Muscle layer of colon (tissue), 2 donors: ENCODE measurements around the gene GRIN3B.
A peak's percentile ranks its signal among the peaks of the same experiment; 100 is the strongest.

Source experiments
- H3K27ac ChIP-seq: one replicate; pipeline ENCODE4 v1.7.0; 2013; ENCODE audit warnings: low read depth, mild to moderate bottlenecking, low read length, moderate library complexity
- H3K27me3 ChIP-seq, 2 donors: one replicate each; pipeline ENCODE4 v1.7.0; 2013; ENCODE audit warnings: low read length in 2 of 2, mild to moderate bottlenecking in 2 of 2; ENCODE audit not compliant: insufficient read depth in 2 of 2, control insufficient read depth in 1 of 2
- H3K36me3 ChIP-seq: one replicate; pipeline ENCODE4 v1.7.0; 2013; ENCODE audit warnings: mild to moderate bottlenecking, low read length; ENCODE audit not compliant: insufficient read depth
- H3K4me1 ChIP-seq: one replicate; pipeline ENCODE4 v1.7.0; 2013; ENCODE audit warnings: mild to moderate bottlenecking, low read length; ENCODE audit not compliant: insufficient read depth
- H3K4me3 ChIP-seq, 2 donors: one replicate each; pipeline ENCODE4 v1.7.0; 2013; ENCODE audit warnings: low read length in 2 of 2, low read depth in 1 of 2, mild to moderate bottlenecking in 1 of 2, moderate library complexity in 1 of 2
- H3K9ac ChIP-seq: one replicate; pipeline ENCODE4 v1.7.0; 2013; ENCODE audit warnings: low read length
- H3K9me3 ChIP-seq: one replicate; pipeline ENCODE4 v1.7.0; 2013; ENCODE audit warnings: mild to moderate bottlenecking, low read length
- donor health status: abdominal sarcoma.
- donor health status: Adenocarcinoma of cecum.

Gene GRIN3B

GRCh38 chr19:1013218-1013617 is 13.0 kb downstream of the GRIN3B start:
- Histone ChIP-seq H3K9ac (no peak overlapping the region), H3K4me1 (peaks cover 22% of the 10 kb centered on the region), H3K4me3 (no peak overlapping the region), H3K27me3 (no peaks in the 10 kb centered on the region), H3K27ac (no peak overlapping the region), H3K9me3 (no peaks in the 10 kb centered on the region), H3K36me3 (peaks cover 18% of the 10 kb centered on the region)

DNA sequence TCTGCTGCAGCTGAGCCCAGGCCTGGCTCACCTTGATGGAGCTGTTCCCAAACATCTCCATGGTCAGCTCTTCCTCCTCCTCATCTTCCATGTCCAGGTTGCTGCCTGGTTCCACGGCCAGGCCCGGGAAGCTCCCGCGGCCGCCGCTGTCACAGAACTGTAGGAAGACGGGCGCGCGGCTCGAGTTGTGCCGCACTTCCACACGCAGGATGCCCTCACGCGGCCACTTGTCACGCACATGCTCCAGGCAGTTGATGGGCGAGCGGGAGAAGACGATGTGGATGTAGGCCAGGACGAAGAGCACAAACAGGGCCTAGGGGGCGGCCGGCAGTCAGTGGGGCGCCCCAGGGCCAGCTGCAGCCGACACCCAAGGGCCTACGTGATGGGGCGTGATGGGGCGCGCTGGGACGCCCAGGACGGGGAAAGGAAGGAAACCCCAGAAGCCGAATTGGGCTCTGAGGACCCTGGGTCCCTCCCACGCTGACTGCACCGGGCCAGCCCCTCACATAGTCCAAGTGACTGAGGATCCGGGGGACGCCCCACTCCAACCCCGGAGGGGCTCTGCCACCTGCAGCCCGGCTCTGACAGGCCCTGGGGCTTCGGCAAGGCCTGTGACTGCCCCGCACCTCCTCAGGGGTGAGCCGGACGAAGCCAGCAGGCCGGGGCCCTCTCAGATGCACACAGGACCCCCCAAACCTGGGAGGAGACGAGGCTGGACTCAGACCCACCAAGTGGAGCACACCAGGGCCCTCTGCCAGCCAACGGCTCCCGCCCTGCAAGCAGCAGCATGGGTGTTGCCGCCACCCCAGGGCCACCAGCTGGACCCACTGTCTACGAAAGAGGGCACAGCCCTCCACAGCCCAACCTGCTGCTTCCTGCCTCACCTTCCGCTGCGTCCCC is 14.2 kb downstream of the GRIN3B start:
- H3K36me3 ChIP-seq = peaks cover 18% of the 10 kb centered on the region
- H3K27me3 ChIP-seq = no peaks in the 10 kb centered on the region
- no peaks in the 10 kb centered on the region for H3K9me3 ChIP-seq
- no peak overlapping the region for H3K9ac ChIP-seq
- peaks cover 34% of the 10 kb centered on the region for H3K4me1 ChIP-seq
- no peak overlapping the region for H3K27ac ChIP-seq
- no peak overlapping the region for H3K4me3 ChIP-seq

- peaks cover 42% of the 10 kb centered on the region for H3K4me1 ChIP-seq
- H3K9me3 ChIP-seq = no peaks in the 10 kb centered on the region
- H3K4me3 ChIP-seq = no peak overlapping the region
- H3K27me3 ChIP-seq = no peaks in the 10 kb centered on the region
- H3K9ac ChIP-seq = no peak overlapping the region
- peaks cover 12% of the 10 kb centered on the region for H3K36me3 ChIP-seq
- no peak overlapping the region for H3K27ac ChIP-seq
Measured at GRCh38 chr19:1015061-1015781, 15.0 kb downstream of the GRIN3B start.

- no peaks in the 10 kb centered on the region for H3K9me3 ChIP-seq
- H3K4me3 ChIP-seq = peak overlapping the region in 1 of 2 donors; percentile 27
- H3K27ac ChIP-seq = no peak overlapping the region
- peaks cover 43% of the 10 kb centered on the region for H3K4me1 ChIP-seq
- H3K27me3 ChIP-seq = no peaks in the 10 kb centered on the region
- H3K36me3 ChIP-seq = peaks cover 10% of the 10 kb centered on the region
- no peak overlapping the region for H3K9ac ChIP-seq
Measured at GRCh38 chr19:1015782-1016646, 15.8 kb downstream of the GRIN3B start.

GRCh38 chr19:1016647-1017114 is 16.5 kb downstream of the GRIN3B start:
- peak overlapping the region in 1 of 2 donors; percentile 27 for H3K4me3 ChIP-seq
- no peak overlapping the region for H3K27ac ChIP-seq
- H3K36me3 ChIP-seq = peaks cover 10% of the 10 kb centered on the region
- H3K9me3 ChIP-seq = no peaks in the 10 kb centered on the region
- H3K27me3 ChIP-seq = no peaks in the 10 kb centered on the region
- H3K4me1 ChIP-seq = peaks cover 43% of the 10 kb centered on the region
- no peak overlapping the region for H3K9ac ChIP-seq

DNA sequence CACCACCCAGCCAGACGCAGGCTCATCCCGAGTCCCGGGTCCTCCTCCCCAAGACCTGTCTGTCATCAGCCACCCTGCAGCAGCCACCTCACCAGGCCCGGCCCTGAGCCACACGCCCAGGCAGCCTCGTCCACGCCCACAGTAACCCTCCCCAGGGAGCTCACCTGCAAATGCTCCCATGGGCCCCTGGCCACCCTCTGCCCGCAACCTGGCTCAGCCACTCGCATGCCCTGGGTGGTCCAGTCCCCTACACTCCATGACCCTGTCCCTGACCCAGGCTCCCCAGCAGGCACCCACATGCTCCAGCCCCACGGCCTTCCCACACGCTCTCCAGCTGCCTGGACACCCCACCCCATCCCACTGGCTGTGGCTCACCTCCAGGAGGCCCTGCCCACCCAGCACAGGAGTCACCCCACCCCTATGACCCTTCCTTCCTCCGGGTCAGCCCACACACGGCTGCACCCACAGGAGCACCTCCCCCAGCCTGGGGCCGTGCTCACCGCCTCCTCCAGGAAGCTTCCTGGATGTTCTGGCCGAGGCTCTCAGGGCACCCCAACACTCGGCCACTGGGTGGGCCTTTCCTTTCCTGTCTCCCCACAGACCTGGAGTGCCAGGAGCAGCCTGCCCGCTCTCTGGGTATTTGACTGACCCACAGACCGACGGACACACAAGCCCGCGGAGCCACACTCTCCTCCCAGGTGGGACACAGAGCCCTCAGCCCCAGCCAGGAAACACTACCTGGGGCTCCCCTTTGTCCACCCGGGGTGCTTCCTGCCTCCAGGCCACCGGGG is 17.1 kb downstream of the GRIN3B start:
- Histone ChIP-seq H3K9me3 (no peaks in the 10 kb centered on the region), H3K4me1 (peaks cover 43% of the 10 kb centered on the region), H3K27ac (no peak overlapping the region), H3K36me3 (peaks cover 10% of the 10 kb centered on the region), H3K27me3 (no peaks in the 10 kb centered on the region), H3K9ac (no peak overlapping the region), H3K4me3 (peak overlapping the region in 1 of 2 donors; percentile 27)

DNA sequence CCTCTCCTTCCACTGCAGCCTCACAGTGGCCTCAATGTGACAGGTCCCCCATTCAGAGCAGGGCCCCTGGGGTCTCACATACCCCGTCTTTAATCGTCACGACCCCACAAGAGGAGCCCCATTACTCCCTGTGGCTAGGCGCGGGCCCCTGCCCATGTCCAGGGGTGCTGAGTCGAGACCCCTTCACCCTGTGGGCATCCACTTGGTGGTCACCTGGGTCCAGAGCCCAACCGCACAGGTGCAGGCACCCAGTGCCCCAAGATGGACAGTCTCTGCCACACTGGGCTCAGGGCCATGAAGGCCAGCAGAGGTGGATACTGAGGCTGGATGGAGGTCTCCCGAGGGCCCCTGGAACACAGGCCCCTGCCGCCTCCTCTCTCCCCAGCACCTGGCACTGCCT is 17.7 kb downstream of the GRIN3B start:
- no peaks in the 10 kb centered on the region for H3K9me3 ChIP-seq
- no peak overlapping the region for H3K9ac ChIP-seq
- peaks cover 9% of the 10 kb centered on the region for H3K36me3 ChIP-seq
- H3K27me3 ChIP-seq = no peaks in the 10 kb centered on the region
- peak overlapping the region in 1 of 2 donors; percentile 27 for H3K4me3 ChIP-seq
- H3K4me1 ChIP-seq = peaks cover 43% of the 10 kb centered on the region
- H3K27ac ChIP-seq = no peak overlapping the region

DNA sequence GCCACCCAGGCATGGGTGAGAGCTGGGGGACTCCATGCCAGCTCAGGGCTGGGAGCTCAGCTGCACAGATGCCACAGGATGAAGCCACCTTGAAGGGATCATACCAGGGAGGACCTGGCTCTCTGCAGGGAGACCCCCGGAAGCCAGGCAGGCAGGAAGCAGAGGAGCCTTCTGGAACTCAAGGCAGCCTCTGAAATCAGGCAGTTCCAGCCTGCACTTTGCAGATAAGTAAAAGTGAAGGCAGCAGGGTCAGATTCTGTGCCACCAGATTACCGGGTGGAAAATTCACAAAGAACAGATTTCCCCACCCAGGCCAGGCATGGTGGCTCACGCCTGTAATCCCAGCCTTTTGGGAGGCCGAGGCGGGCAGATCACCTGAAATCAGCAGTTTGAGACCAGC is 18.2 kb downstream of the GRIN3B start:
- H3K36me3 ChIP-seq = peaks cover 5% of the 10 kb centered on the region
- H3K4me3 ChIP-seq = peak overlapping the region in 1 of 2 donors; percentile 27
- H3K27me3 ChIP-seq = no peaks in the 10 kb centered on the region
- H3K27ac ChIP-seq = no peak overlapping the region
- no peaks in the 10 kb centered on the region for H3K9me3 ChIP-seq
- no peak overlapping the region for H3K9ac ChIP-seq
- H3K4me1 ChIP-seq = peaks cover 43% of the 10 kb centered on the region

DNA sequence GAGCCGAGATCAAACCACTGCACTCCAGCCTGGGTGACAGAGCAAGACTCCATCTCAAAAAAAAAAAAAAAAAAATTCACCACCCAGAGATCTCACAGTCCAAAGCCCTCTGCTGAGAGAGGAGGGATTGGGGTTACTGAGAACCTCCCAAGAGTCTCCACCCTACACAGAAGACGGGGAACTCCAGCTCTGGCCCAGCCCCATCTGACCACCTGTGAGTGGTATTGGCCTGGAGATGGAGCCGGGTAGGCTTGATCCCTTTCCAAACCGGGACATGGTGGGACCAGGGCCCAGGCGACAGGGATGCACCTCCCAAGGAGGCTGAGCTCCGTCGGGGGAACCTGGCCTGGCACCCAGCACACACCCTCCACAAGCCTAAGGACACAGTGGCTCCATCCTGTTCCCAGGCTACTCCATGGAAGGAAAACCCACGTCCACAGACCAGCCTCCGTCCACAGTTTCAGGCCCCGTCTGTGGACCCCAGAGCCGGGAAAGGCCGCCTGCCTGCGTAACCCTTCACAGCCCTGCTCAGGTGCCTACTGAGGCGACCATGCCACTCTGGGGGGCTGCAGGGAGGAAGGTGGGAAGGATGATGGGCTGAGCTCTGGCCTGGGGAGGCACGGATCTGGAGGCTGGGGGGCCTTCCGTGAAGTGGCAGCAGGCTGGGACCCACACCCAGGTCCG is 18.9 kb downstream of the GRIN3B start:
- Histone ChIP-seq H3K27ac (peak overlapping the region; percentile 19), H3K4me3 (peak overlapping the region; percentile 59 to 81), H3K9me3 (no peaks in the 10 kb centered on the region), H3K9ac (peak overlapping the region; percentile 75), H3K36me3 (no peaks in the 10 kb centered on the region), H3K27me3 (no peaks in the 10 kb centered on the region), H3K4me1 (peaks cover 43% of the 10 kb centered on the region)

DNA sequence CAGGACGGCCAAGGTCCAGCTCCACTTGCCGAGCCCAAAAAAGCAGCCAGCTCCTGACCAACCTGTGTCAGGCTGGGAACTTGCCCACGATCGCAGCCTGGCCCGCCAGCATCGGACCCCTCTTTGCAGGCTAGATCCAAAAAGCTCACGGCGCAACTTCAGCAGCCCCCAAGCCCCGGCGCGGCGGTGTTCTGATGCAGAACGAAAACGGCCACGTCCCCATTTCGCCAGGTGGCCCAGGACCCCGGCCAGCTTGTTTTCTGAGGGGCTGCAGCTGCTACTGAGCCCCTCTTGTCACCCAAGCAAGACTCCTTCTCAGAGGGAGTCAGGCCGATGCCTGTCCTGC is 19.4 kb downstream of the GRIN3B start:
- Histone ChIP-seq H3K4me1 (peaks cover 43% of the 10 kb centered on the region), H3K27ac (peak overlapping the region; percentile 45), H3K4me3 (peak overlapping the region; percentile 59 to 81)

More for the DNA sequence above, 19.4 kb downstream of the GRIN3B start:
- H3K9me3 ChIP-seq = no peaks in the 10 kb centered on the region
- no peaks in the 10 kb centered on the region for H3K27me3 ChIP-seq
- no peaks in the 10 kb centered on the region for H3K36me3 ChIP-seq
- H3K9ac ChIP-seq = peak overlapping the region; percentile 75
